ENCODE results near the gene RING1. TPM values are rescaled to one million over a fixed set of nuclear protein-coding genes. Genes with fewer than 3 reads are reported as not detected.

Gene RING1
- total RNA-seq, 1 donor, result 11.4 TPM

DNA sequence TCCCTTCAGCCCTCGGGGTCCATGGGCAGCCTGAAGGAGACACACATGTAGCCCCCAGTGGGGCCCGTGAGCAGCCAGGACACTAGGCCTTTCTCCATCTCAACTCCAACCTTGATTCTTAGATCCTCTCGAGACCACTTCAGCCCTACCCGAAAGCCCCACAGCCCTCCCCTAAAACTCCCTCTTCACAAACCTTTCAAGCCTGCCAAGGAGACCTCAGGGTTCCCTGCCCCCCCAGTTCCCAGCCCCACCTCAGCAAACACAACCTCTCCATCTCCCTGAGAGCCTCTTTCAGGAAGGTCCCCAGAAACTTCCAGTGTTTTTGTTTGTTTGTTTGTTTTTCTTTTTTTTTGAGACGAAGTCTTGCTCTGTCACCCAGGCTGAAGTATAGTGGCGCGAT, 27.2 kb upstream of the RING1 start:
- H3K9me3 ChIP-seq (ENCODE audit: low read depth, low read length), result no peaks in the 10 kb centered on the region
- no peaks in the 10 kb centered on the region for H3K27me3 ChIP-seq (ENCODE audit: insufficient read depth, low read length)
- H3K4me3 ChIP-seq (ENCODE audit: low read length), result no peak overlapping the region
- H3K4me1 ChIP-seq (ENCODE audit: insufficient read depth, low read length), result peaks cover 14% of the 10 kb centered on the region

DNA sequence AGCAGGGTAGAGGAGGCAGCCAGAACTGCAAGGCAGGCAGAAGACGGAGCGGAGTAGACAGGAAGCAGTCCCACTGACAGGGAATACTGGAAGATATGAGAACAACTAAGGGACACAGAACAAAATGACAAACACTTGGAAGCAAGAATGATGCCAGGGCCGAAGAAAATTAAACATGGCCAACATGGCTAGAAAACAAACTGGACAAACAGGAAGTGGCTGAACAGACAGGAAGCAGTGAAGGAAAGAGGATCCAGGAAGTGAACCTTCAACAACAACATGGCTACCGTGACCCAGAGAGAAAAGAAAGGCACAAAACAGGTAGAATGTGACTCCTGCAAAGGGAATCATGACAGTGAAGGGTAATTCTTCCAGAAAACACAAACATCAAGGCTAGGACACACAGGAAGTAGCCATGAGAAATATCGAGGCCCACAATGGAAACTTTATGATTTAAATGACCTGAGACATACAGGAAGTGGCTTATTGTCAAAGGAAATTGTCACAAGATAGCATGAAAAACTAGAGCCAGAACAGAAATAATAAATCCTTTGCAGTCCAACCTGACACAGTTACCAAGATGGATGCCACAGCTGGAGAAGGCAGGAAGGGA, 25.1 kb upstream of the RING1 start:
- H3K4me1 ChIP-seq (ENCODE audit: insufficient read depth, low read length), result peaks cover 14% of the 10 kb centered on the region
- H3K9me3 ChIP-seq (ENCODE audit: low read depth, low read length), result no peaks in the 10 kb centered on the region
- no peak overlapping the region for H3K4me3 ChIP-seq (ENCODE audit: low read length)
- H3K27me3 ChIP-seq (ENCODE audit: insufficient read depth, low read length), result peaks cover 7% of the 10 kb centered on the region

DNA sequence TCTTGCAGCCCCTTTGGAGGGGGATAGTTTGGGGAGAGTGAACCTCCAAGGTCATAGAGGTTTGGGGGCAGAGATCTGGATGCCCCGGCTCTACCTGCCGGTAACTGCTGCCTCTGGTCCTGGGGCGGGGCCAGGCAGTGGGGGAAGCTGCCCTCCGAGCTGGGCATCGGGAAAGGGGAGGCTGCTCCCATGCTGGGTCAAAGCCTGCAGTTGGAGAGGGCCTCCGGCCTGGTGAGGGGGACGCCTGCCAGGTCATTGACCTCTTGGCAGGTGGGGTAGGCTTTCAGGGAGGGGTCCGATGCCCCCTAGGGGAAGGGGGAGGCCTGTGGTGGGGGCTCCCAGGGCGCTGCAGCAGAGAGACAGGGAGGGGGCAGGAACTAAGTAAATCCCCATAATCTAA, 23.1 kb upstream of the RING1 start:
- no peak overlapping the region for H3K4me3 ChIP-seq (ENCODE audit: low read length)
- peaks cover 7% of the 10 kb centered on the region for H3K27me3 ChIP-seq (ENCODE audit: insufficient read depth, low read length)
- H3K4me1 ChIP-seq (ENCODE audit: insufficient read depth, low read length), result peaks cover 14% of the 10 kb centered on the region
- no peaks in the 10 kb centered on the region for H3K9me3 ChIP-seq (ENCODE audit: low read depth, low read length)

DNA sequence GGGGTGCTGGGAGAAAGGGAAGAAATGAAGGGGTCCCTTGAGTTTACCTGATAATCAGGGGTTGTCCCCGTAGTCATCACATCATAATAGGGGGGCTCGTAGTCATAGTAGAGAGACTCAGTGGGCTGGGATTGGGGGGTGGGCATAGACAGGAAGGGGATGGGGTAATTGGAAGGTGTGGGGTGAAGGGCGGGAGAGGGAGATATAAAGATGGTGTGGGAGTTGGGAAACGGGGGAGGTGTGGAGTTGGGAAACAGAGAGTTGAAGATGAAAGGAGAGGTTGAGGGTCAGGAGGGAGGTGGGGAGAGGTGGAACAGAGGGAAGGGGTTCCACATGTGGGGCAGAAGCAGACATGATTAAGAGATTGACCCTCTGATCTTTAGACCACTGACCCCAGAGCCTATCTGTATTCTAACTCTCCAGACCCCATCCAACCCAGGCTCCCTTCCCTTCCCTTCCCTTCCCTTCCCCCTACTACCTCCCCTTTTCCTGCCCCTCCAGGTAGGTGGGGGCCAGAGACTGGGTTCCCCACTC, 22.6 kb upstream of the RING1 start:
- Histone ChIP-seq H3K4me3 (ENCODE audit: low read length) (no peak overlapping the region), H3K27me3 (ENCODE audit: insufficient read depth, low read length) (peaks cover 9% of the 10 kb centered on the region), H3K9me3 (ENCODE audit: low read depth, low read length) (no peaks in the 10 kb centered on the region), H3K4me1 (ENCODE audit: insufficient read depth, low read length) (peaks cover 14% of the 10 kb centered on the region)

DNA sequence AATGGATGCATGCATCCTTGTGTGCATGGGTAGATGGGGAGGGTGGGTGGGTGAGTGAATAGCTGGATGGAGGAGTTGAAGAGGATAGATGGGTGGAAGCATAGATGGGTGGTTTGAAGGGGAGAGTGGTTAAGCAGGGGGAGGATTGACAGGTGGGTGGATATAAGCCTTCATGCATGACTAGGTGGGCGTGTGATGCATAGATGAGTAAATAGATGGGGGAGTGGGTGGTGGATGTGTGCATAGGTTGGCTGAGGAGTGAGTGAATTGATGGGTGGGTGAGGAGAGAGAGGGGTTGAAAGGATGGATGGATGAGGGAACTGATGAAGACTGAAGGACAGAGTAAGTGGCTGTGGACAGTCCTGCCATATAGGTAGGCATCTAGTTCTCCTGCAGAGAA, 20.5 kb upstream of the RING1 start:
- H3K4me3 ChIP-seq (ENCODE audit: low read length), result no peak overlapping the region
- H3K4me1 ChIP-seq (ENCODE audit: insufficient read depth, low read length), result peaks cover 24% of the 10 kb centered on the region
- no peaks in the 10 kb centered on the region for H3K9me3 ChIP-seq (ENCODE audit: low read depth, low read length)
- peaks cover 24% of the 10 kb centered on the region for H3K27me3 ChIP-seq (ENCODE audit: insufficient read depth, low read length)

DNA sequence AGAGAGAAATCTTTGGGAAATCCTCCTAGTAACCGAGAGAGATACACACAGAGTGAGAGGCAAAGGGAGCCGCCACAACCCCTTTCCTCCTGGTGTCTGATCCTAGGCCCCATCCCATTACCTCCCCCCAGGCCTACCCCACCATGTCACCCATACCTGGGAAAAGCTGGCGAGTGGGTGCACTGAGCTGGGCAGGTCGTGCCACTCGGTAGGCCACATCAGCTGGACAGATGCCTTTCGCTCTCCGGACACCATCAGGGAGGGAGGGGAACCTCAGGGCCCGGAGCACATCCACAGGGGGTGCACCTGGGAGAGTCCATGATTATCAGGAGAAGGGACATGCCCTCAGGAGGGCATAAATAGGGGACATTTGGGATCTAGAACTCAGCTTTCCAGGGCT, 19.1 kb upstream of the RING1 start:
- H3K27me3 ChIP-seq (ENCODE audit: insufficient read depth, low read length), result peaks cover 24% of the 10 kb centered on the region

DNA sequence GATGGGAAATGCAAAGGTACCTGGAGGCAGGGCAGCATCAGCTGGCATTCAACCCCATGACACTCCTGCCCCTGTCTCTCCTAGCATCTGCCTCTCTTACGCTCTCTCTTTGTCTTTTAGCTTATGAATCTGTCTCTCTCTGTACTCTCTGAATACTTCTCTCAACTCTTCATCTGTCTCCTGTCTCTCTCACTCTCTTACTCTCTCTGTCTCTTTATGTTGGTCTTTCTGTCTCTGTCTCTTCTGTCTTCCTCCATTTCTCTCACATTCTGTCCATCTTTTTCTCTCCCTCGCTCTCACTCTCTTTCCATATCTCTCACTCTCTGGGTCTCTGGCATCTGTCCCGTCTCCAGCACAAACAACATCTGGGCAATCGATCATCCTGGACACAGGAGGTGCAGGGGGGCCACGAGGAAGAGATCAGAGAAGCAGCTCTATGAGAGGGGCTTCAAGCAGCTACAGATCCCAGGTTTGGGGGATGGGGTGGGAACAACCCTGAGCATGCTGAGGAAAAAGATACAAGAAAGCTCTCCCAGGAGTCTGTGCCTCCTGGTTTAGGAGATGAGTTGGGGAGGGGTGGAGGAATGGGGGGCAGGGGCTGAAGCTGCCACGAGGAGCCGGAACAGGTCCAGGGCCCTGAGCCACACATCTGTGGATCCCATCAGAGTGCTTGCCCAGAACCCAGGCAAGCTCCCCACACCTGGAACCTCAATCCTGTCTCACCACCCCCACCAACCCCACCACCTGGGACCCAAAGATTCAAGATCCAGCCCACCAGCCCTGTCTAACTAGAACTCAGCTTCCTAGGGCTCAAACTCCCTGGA, 18.5 kb upstream of the RING1 start:
- H3K27me3 ChIP-seq (ENCODE audit: insufficient read depth, low read length), result peaks cover 24% of the 10 kb centered on the region
- no peak overlapping the region for H3K4me3 ChIP-seq (ENCODE audit: low read length)
- no peaks in the 10 kb centered on the region for H3K9me3 ChIP-seq (ENCODE audit: low read depth, low read length)
- H3K4me1 ChIP-seq (ENCODE audit: insufficient read depth, low read length), result peaks cover 13% of the 10 kb centered on the region

More for the DNA sequence above, 19.1 kb upstream of the RING1 start:
- Histone ChIP-seq H3K9me3 (ENCODE audit: low read depth, low read length) (no peaks in the 10 kb centered on the region), H3K4me1 (ENCODE audit: insufficient read depth, low read length) (peaks cover 13% of the 10 kb centered on the region), H3K4me3 (ENCODE audit: low read length) (no peak overlapping the region)

DNA sequence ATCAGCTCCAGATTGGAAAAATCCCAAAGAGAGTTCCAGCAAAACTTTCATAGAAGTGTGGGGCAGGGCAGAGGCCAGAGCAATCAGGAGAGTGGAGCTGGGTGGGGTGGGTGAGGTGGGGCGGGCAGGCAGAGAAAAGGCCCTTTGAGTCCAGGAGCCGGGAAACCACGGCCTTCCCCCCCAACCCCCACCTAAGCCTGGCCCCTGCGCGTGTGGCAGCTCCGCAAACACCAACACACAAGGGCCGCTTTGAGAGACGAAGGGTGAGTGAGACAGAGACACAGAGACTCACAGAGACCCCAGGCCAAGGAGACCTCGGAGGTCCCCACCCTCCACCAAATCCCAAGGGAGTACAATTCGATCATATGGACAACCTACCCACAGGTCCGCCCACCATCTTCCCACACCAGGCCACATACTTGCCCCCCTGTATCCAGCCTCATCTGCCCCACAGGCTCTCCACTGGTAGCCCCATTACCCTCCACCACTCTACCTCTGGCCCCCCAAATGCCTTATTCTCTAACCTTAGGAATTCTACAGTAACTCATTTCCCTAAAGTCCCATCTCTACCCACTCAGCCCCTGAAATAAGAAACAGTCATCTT, 17.7 kb upstream of the RING1 start:
- H3K27me3 ChIP-seq (ENCODE audit: insufficient read depth, low read length), result peaks cover 24% of the 10 kb centered on the region
- H3K4me3 ChIP-seq (ENCODE audit: low read length), result no peak overlapping the region
- H3K9me3 ChIP-seq (ENCODE audit: low read depth, low read length), result no peaks in the 10 kb centered on the region
- H3K4me1 ChIP-seq (ENCODE audit: insufficient read depth, low read length), result peaks cover 13% of the 10 kb centered on the region

DNA sequence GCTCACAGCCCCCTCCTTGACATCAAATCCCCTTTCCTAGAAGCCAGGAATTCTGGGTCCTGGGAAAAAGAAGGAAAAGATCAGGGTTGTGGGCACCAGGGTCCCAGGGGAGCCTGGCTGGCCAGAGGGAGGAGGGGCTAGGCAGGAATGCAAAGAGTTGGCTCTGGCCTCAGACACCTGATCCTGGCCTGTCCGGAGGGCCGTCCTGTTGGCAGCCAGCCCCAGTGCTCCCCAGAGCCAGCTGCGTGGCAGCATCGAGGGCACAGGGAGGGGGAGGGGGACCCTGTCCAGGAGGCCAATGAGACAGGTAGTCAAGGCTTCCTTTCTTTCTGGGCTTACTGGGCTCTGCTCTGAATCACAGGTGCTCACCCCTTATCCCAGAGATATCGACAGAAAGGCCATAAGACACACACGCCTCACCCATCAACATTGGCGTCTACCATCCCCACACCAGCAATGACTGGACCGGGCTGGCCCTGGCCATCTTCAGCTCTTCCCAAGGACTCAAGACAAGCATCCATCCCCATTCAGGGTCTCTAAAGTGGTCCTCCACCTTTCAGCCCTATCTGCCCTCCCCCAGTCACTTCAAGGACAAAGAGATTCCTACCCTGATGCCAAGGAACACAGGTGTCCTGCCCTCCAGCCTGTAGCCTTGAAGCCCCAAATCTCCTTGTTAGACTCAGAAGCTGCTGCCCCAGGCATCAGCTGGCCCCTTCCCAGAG, 16.8 kb upstream of the RING1 start:
- Histone ChIP-seq H3K27me3 (ENCODE audit: insufficient read depth, low read length) (peaks cover 24% of the 10 kb centered on the region), H3K9me3 (ENCODE audit: low read depth, low read length) (no peaks in the 10 kb centered on the region), H3K4me3 (ENCODE audit: low read length) (no peak overlapping the region), H3K4me1 (ENCODE audit: insufficient read depth, low read length) (peaks cover 13% of the 10 kb centered on the region)

DNA sequence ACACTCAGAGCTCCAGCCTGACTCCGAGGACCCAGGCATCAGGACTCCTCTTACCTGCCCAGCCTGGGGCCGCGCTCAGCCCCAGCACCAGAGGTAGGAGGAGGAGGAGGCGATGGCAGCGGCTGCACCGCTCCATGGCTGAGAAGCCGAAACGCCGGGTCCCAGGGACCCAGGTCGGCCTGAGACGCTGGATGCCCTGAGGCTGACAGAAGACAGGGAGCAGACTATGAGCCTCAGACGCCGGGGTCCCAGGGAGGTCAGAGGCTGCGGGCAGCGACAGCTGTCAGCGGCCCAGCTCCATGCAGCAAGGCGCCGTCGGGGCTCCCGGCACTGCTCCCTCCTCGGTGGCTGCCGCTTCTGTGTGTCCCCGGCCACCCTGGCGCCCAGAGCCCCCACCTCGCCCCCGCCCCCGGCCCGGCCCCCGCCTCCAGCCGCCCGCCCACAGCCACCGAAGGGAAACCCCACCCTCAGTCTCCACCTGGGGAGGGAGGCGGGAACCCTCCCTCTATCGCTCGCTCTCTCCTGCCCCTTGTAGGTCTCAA, 16.1 kb upstream of the RING1 start, which contains the start of gene COL11A2:
TSS of gene COL11A2 (minus strand) at position 363 of the 542 bp plus-strand sequence. CDS start at position 136, 227 bp downstream.
- H3K4me3 ChIP-seq (ENCODE audit: low read length), result peak within 1 kb of the TSS; percentile 10
- no peaks in the 10 kb centered on the region for H3K9me3 ChIP-seq (ENCODE audit: low read depth, low read length)
- peaks cover 13% of the 10 kb centered on the region for H3K4me1 ChIP-seq (ENCODE audit: insufficient read depth, low read length)
- H3K27me3 ChIP-seq (ENCODE audit: insufficient read depth, low read length), result peaks cover 18% of the 10 kb centered on the region

DNA sequence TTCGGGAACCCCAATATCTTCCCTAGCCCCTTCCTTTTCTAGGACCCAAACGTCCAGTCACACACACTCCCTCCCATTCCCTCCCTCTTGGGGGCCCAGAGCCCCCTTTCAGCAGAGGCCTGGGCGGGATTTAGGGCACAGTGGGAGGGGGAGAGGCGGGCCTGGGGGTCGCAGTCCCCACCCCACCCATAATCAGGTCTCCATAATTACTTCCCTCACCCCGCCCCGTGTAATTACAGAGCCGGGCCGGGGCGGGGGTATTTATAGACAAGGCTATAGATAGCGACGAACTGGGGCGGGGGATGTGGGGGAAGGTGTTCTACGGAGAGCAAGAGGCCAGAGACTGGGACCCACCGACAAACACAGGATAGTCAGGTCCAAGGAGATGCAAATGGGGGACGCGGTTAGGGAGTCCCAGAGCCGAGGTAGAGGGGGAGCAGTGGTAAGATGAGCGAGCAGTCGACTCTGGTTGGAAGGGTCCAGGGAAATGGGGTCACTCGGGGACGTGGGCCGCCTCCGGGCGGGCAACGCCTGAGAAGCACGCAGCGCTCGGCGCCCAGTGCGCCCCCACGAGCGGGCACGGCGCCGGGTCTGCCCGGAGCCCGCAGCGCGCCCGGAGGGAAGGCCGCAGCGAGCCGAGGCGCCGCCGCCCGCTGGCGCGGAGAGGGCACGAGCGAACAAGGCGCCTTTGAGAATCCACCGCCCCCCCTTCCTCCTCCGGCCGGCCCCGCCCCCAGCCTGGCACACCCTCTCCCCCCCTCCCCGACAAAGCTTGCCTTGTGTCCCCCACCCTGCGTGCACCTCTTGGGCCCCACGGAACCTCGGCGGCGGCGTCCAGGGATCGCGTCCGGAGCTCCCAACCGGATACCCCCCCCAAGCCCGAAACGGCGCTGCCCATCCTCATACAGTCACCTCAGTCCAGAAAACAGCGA, 15.4 kb upstream of the RING1 start:
- H3K4me3 ChIP-seq (ENCODE audit: low read length), result peak overlapping the region; percentile 10
- peaks cover 17% of the 10 kb centered on the region for H3K27me3 ChIP-seq (ENCODE audit: insufficient read depth, low read length)
- H3K9me3 ChIP-seq (ENCODE audit: low read depth, low read length), result no peaks in the 10 kb centered on the region
- peaks cover 18% of the 10 kb centered on the region for H3K4me1 ChIP-seq (ENCODE audit: insufficient read depth, low read length)

DNA sequence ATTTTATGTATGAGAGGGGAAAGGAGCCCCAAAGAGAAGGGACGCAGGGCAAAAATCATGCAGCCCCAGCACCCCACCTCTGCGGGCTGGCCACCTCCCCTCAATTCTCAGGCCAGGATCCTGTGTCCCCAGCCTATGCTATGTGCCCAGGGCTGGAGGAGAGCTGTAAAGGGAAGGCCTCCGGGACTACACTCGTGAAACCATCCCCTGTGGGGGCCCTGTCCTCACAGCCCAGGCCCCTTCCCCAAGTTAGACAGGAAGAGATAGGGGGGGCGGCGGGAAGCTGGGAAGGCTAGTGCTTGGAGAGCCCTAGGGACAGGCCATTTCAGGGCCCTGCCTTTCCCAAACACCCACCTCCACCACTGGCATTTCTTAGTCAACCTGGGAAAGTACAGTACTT, 14.7 kb upstream of the RING1 start:
- no peaks in the 10 kb centered on the region for H3K9me3 ChIP-seq (ENCODE audit: low read depth, low read length)
- no peak overlapping the region for H3K4me3 ChIP-seq (ENCODE audit: low read length)
- H3K27me3 ChIP-seq (ENCODE audit: insufficient read depth, low read length), result peaks cover 17% of the 10 kb centered on the region
- peaks cover 24% of the 10 kb centered on the region for H3K4me1 ChIP-seq (ENCODE audit: insufficient read depth, low read length)

DNA sequence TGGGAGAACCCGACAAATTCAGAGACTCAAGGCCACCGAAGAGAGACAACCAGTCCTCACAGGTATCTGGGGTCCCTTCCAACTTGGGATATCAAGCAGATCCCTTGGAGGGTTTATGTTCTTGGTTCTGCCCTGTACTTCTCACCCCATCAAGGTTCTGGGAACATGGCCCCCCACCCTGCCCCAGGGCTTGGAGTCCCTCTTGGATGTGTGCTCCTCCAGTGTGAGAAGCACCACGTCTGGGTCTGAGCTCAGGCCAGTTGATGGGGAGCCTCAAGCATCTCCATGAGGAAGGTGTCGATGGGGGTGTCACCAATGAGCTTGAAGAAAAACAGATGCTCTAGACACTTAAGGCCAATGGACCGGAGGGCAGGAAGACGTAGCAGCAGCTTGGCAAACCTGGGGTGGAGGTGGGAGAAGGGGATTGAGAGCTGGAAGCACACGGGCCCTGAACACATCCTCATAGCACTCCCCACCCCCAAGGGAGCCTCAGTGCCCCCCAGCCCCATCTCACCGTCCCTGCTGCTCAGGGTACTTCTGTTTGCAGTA, 13.8 kb upstream of the RING1 start:
- peaks cover 17% of the 10 kb centered on the region for H3K27me3 ChIP-seq (ENCODE audit: insufficient read depth, low read length)
- no peak overlapping the region for H3K4me3 ChIP-seq (ENCODE audit: low read length)
- peaks cover 32% of the 10 kb centered on the region for H3K4me1 ChIP-seq (ENCODE audit: insufficient read depth, low read length)
- H3K9me3 ChIP-seq (ENCODE audit: low read depth, low read length), result no peaks in the 10 kb centered on the region

Measured in mononuclear cell (primary cell).